Upper lobe of left lung (tissue), 4 donors: ENCODE results near the gene HTRA3.

ENCODE experiments used
- EP300 ChIP-seq, 4 donors: sonication (generic); formaldehyde crosslinking; IDR thresholded peaks; one replicate each; pipeline ENCODE4 v1.5.1; 2017; ENCODE audit warnings: antibody characterized with exemption in 4 of 4, control low read depth in 2 of 4
- POLR2A ChIP-seq, 4 donors: fragments of 450-650 bp; IDR thresholded peaks; one replicate each; pipeline ENCODE4 v1.5.1; 2016 to 2017; ENCODE audit warnings: antibody characterized with exemption in 4 of 4, mild to moderate bottlenecking in 2 of 4
- POLR2AphosphoS5 ChIP-seq, 2 donors: sonication (generic); formaldehyde crosslinking; IDR thresholded peaks; one replicate each; pipeline ENCODE4 v1.5.1; 2017; ENCODE audit warnings: antibody characterized with exemption in 2 of 2
- TF ChIP-seq, protein P1 (sequence below), 6 experiments: fragments of 450-650 bp in 4 of 6; fragments of 200-600 bp in 2 of 6; sonication (generic) in 2 of 6; IDR thresholded peaks; one replicate each; pipeline ENCODE4 v1.5.1; 2016 to 2019; ENCODE audit warnings: antibody characterized with exemption in 6 of 6

GRCh38 chr4:8324640-8325239 lies 55.2 kb downstream of the HTRA3 start:
- TF ChIP-seq, protein P1, sequence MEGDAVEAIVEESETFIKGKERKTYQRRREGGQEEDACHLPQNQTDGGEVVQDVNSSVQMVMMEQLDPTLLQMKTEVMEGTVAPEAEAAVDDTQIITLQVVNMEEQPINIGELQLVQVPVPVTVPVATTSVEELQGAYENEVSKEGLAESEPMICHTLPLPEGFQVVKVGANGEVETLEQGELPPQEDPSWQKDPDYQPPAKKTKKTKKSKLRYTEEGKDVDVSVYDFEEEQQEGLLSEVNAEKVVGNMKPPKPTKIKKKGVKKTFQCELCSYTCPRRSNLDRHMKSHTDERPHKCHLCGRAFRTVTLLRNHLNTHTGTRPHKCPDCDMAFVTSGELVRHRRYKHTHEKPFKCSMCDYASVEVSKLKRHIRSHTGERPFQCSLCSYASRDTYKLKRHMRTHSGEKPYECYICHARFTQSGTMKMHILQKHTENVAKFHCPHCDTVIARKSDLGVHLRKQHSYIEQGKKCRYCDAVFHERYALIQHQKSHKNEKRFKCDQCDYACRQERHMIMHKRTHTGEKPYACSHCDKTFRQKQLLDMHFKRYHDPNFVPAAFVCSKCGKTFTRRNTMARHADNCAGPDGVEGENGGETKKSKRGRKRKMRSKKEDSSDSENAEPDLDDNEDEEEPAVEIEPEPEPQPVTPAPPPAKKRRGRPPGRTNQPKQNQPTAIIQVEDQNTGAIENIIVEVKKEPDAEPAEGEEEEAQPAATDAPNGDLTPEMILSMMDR (IDR thresholded peaks at IDR 0.05): no peak
- TF ChIP-seq POLR2A (IDR thresholded peaks at IDR 0.05) (no peak), POLR2AphosphoS5 (IDR thresholded peaks at IDR 0.05) (no peak), EP300 (IDR thresholded peaks at IDR 0.05) (no peak)
